Caco-2 (cell line): Measurements from ENCODE around the gene MTFP1. TPM values are rescaled to one million over a fixed set of nuclear protein-coding genes. Genes with fewer than 3 reads are reported as not detected.

Experiments
- BruUV-seq: library from RNA; stranded (reverse); fragments of 400-500 nt; replicated peaks from 2 replicates; lab custom pipeline; 2021; lab: Mats Ljungman, UMichigan
- CTCF ChIA-PET: fragments of 300-600 bp; sonication (Branson Sonifier 250); formaldehyde crosslinking; loops from one replicate; lab custom pipeline; 2022; ENCODE audit warnings: antibody characterized with exemption; lab: Charles Lee
- POLR2A ChIA-PET: fragments of 300-600 bp; sonication (Branson Sonifier 250); formaldehyde crosslinking; loops from one replicate; lab custom pipeline; 2022; ENCODE audit warnings: antibody characterized with exemption; lab: Charles Lee
- DNase-seq, 2 experiments: peaks; one replicate each; pipeline versions ENCODE4 v3.0.0 to v3.0.0-alpha.2; 2020 to 2022
- H3K27me3 ChIP-seq: replicated peaks from 2 replicates; pipeline ENCODE4 v1.6.0; 2011; ENCODE audit warnings: low read length; ENCODE audit not compliant: control insufficient read depth, insufficient read depth
- H3K36me3 ChIP-seq: 2 replicates; pipeline ENCODE4 v1.5.1; 2011; ENCODE audit warnings: low read length; ENCODE audit not compliant: control insufficient read depth, insufficient read depth
- H3K4me1 ChIP-seq: fragments of 250-450 bp; sonication (Bioruptor Pico); 2 replicates; pipeline ENCODE4 v1.5.1; 2020; ENCODE audit warnings: mild to moderate bottlenecking
- H3K4me3 ChIP-seq: 2 replicates; pipeline ENCODE4 v1.5.1; 2011; ENCODE audit warnings: low read depth, mild to moderate bottlenecking, control low read depth, low read length
- H3K9me3 ChIP-seq: fragments of 250-450 bp; sonication (Bioruptor Pico); 2 replicates; pipeline ENCODE4 v1.5.1; 2020; ENCODE audit warnings: mild to moderate bottlenecking, moderate library complexity
- H3K27ac Mint-ChIP-seq: one replicate; pipeline ENCODE4 v1.8.0; 2022; ENCODE audit warnings: mixed read lengths; ENCODE audit not compliant: unreplicated experiment
- H3K27me3 Mint-ChIP-seq: one replicate; pipeline ENCODE4 v1.8.0; 2022; ENCODE audit warnings: mixed read lengths; ENCODE audit not compliant: insufficient read depth, unreplicated experiment
- H3K36me3 Mint-ChIP-seq: one replicate; pipeline ENCODE4 v1.8.0; 2022; ENCODE audit warnings: mild to moderate bottlenecking, mixed read lengths; ENCODE audit not compliant: insufficient read depth, unreplicated experiment
- H3K4me1 Mint-ChIP-seq: one replicate; pipeline ENCODE4 v1.8.0; 2022; ENCODE audit warnings: low read depth, mixed read lengths; ENCODE audit not compliant: unreplicated experiment
- H3K4me3 Mint-ChIP-seq: one replicate; pipeline ENCODE4 v1.8.0; 2022; ENCODE audit warnings: mild to moderate bottlenecking, moderate library complexity, mixed read lengths; ENCODE audit not compliant: unreplicated experiment
- H3K9me3 Mint-ChIP-seq: one replicate; pipeline ENCODE4 v1.8.0; 2022; ENCODE audit warnings: mixed read lengths; ENCODE audit not compliant: unreplicated experiment
- CTCF ChIP-seq, 2 experiments: fragments of 200-600 bp in 1 of 2; IDR thresholded peaks; 1 replicate in 1 of 2; 2 replicates in 1 of 2; pipeline versions ENCODE4 v1.5.1 to v1.8.0; 2011 to 2022; ENCODE audit warnings: antibody characterized with exemption in 1 of 2, control low read depth in 1 of 2, inconsistent platforms in 1 of 2, low read depth in 1 of 2, low read length in 1 of 2, mild to moderate bottlenecking in 1 of 2, moderate library complexity in 1 of 2; ENCODE audit not compliant: insufficient read depth in 1 of 2, severe bottlenecking in 1 of 2, unreplicated experiment in 1 of 2
- intact Hi-C: fragments of 100-400 bp; cut with micrococcal nuclease; formaldehyde crosslinking; loops from one replicate; pipeline ENCODE4 v1.10.0; 2022; ENCODE audit not compliant: unreplicated experiment
- total RNA-seq: library from RNA; stranded (reverse); gene quantifications from 2 replicates; pipeline ENCODE4 v1.2.3, GENCODE V29; 2022

MTFP1 gene
- total RNA-seq, 1 experiment from 2014 or later, result 20.6 TPM

GRCh38 chr22:30430933-30431332 is 5.4 kb downstream of the MTFP1 start:
- BruUV-seq, result no TSS peak
- no peaks in the 10 kb centered on the region; the same call in 1 of the 2 replicates for H3K36me3 ChIP-seq
- ChIA-PET CTCF (interaction anchor here (0.7 to 1.2 kb wide), 2 partner anchors 9 to 39 kb away, joined by 3 read pairs; no protein-coding TSS in a partner anchor), POLR2A (no interaction called here)
- no peaks in the 10 kb centered on the region for H3K27me3 Mint-ChIP-seq
- H3K4me1 Mint-ChIP-seq, result peaks cover 11% of the 10 kb centered on the region
- 0 out of 2 replicates have a peak, but pooled peaks cover 4% of the 10 kb centered on the region for H3K9me3 ChIP-seq
- peaks cover 13% of the 10 kb centered on the region for H3K4me1 ChIP-seq
- H3K4me3 ChIP-seq, result no peak overlapping the region
- no peak overlapping the region for H3K4me3 Mint-ChIP-seq
- DNase-seq, result no peak
- no peak for TF ChIP-seq CTCF (IDR thresholded peaks at IDR 0.05; ENCODE audit: insufficient read depth in 1 of 2, low read depth in 1 of 2, low read length in 1 of 2, severe bottlenecking in 1 of 2, unreplicated experiment in 1 of 2)
- no peaks in the 10 kb centered on the region for H3K27me3 ChIP-seq
- H3K36me3 Mint-ChIP-seq, result no peaks in the 10 kb centered on the region
- H3K27ac Mint-ChIP-seq, result no peak overlapping the region
- intact Hi-C loops, result no loop called here
- no peaks in the 10 kb centered on the region for H3K9me3 Mint-ChIP-seq

GRCh38 chr22:30432096-30432495 is 6.5 kb downstream of the MTFP1 start:
- TF ChIP-seq CTCF (IDR thresholded peaks at IDR 0.05; ENCODE audit: insufficient read depth in 1 of 2, low read depth in 1 of 2, low read length in 1 of 2, severe bottlenecking in 1 of 2, unreplicated experiment in 1 of 2), result no peak
- intact Hi-C loops, result no loop called here
- H3K9me3 ChIP-seq, result 0 out of 2 replicates have a peak, but pooled peaks cover 4% of the 10 kb centered on the region
- H3K27ac Mint-ChIP-seq, result no peak overlapping the region
- H3K4me3 ChIP-seq, result no peak overlapping the region
- no peaks in the 10 kb centered on the region for H3K36me3 Mint-ChIP-seq
- H3K4me1 ChIP-seq, result peaks cover 13% of the 10 kb centered on the region
- H3K4me3 Mint-ChIP-seq, result no peak overlapping the region
- H3K27me3 Mint-ChIP-seq, result no peaks in the 10 kb centered on the region
- DNase-seq, result no peak
- CTCF ChIA-PET, result interaction anchor here (0.6 to 1.1 kb wide), 2 partner anchors 13 to 41 kb away, joined by 3 read pairs; no protein-coding TSS in a partner anchor
- POLR2A ChIA-PET, result no interaction called here
- no peaks in the 10 kb centered on the region for H3K27me3 ChIP-seq
- H3K9me3 Mint-ChIP-seq, result no peaks in the 10 kb centered on the region
- no peaks in the 10 kb centered on the region; the same call in 1 of the 2 replicates for H3K36me3 ChIP-seq
- BruUV-seq, result no TSS peak
- H3K4me1 Mint-ChIP-seq, result peaks cover 14% of the 10 kb centered on the region

- TF ChIP-seq CTCF (IDR thresholded peaks at IDR 0.05; ENCODE audit: insufficient read depth in 1 of 2, low read depth in 1 of 2, low read length in 1 of 2, severe bottlenecking in 1 of 2, unreplicated experiment in 1 of 2), result no peak
- no peaks in the 10 kb centered on the region for H3K27me3 ChIP-seq
- intact Hi-C loops, result no loop called here
- Mint-ChIP-seq H3K27ac (no peak overlapping the region), H3K4me3 (no peak overlapping the region), H3K9me3 (no peaks in the 10 kb centered on the region), H3K4me1 (peaks cover 14% of the 10 kb centered on the region), H3K27me3 (no peaks in the 10 kb centered on the region), H3K36me3 (no peaks in the 10 kb centered on the region)
- POLR2A ChIA-PET, result interaction anchor here (0.5 kb wide), 1 partner anchor 31 kb away, joined by 3 read pairs; no protein-coding TSS in a partner anchor
- peaks cover 13% of the 10 kb centered on the region for H3K4me1 ChIP-seq
- 0 out of 2 replicates have a peak, but pooled peaks cover 4% of the 10 kb centered on the region for H3K9me3 ChIP-seq
- CTCF ChIA-PET, result interaction anchor here (0.6 to 1.1 kb wide), 4 partner anchors 13 to 145 kb away, joined by 3 read pairs; no protein-coding TSS in a partner anchor
- H3K36me3 ChIP-seq, result no peaks in the 10 kb centered on the region; the same call in 1 of the 2 replicates
- DNase-seq, result no peak
- BruUV-seq, result no TSS peak
- H3K4me3 ChIP-seq, result no peak overlapping the region
Measured at GRCh38 chr22:30432520-30432919, 7.0 kb downstream of the MTFP1 start.
